ENCODE results near the gene BMX.
A peak's percentile ranks its signal among the peaks of the same experiment; 100 is the strongest.

Gene BMX

GRCh38 chrX:15509845-15510244, 9.2 kb downstream of the BMX start:
- no peak for FAIRE-seq

- no peak for FAIRE-seq
These were observed 11.0 kb downstream of the BMX start for GRCh38 chrX:15511563-15511962.

DNA sequence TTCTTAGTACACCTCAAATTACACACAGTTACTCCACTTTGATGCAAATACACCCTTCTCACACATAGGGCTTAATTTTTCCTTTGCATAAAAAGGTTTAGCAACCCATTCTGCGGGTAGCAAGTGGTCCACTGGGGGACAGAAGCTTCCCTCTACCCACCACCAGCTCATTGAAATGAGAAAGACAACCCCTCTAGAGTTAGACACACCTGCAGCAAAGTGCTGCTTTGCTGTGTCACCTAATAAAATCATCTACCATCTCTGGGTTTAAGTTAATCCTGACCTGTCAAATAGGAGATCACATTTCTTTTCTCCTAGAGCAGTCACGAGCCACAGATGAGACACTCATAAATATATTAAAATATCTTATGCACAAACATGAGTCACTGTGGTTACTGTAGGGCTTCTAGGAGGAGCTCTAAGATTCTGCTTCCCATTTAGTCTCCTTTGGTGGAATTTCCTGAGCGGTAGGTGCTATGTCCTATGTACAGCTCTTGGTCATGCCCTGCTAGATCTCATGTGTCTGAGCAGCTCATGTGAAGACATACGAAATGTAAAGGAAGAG, 11.9 kb downstream of the BMX start:
- FAIRE-seq: no peak

GRCh38 chrX:15514279-15514678, 13.7 kb downstream of the BMX start:
- FAIRE-seq: no peak

- FAIRE-seq: no peak
These were observed 15.3 kb downstream of the BMX start for GRCh38 chrX:15515931-15516330.

DNA sequence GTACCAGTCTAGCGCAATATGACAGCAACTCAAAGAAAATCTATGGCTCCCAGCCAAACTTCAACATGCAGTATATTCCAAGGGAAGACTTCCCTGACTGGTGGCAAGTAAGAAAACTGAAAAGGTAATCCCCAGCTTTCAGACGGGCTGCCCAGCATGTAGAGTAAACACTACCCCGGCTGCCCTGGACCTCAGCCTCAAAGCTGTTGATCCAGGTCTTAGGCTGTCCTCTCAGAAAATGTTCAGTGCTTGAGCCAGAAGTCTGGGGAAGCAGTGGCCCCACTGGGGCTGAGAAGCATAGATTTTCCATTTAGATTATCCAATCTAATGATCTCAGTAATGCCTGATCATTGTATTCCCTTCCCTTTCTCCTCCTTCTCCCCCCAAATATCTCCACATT, 21.9 kb downstream of the BMX start:
- no peak for FAIRE-seq

DNA sequence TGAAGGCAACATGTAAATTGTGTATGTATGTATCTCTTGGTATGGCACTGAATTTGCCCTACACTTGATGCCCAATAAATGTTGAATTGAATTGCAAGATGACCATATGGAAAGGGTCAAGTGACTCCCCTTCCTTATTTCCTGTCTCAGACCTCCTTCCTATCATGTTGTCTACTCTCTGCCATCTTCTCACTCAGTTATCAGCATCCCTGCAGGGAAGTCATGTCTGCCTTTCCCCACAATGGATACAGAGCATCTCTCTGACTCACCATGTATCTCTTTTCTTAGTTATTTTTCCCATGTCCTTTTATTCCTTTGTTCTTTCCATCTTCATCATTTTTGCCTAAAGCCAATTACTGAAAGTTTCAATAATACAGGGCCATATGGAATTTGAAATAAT, 22.5 kb downstream of the BMX start:
- FAIRE-seq: no peak

GRCh38 chrX:15524417-15524816, 23.8 kb downstream of the BMX start:
- no peak for FAIRE-seq

DNA sequence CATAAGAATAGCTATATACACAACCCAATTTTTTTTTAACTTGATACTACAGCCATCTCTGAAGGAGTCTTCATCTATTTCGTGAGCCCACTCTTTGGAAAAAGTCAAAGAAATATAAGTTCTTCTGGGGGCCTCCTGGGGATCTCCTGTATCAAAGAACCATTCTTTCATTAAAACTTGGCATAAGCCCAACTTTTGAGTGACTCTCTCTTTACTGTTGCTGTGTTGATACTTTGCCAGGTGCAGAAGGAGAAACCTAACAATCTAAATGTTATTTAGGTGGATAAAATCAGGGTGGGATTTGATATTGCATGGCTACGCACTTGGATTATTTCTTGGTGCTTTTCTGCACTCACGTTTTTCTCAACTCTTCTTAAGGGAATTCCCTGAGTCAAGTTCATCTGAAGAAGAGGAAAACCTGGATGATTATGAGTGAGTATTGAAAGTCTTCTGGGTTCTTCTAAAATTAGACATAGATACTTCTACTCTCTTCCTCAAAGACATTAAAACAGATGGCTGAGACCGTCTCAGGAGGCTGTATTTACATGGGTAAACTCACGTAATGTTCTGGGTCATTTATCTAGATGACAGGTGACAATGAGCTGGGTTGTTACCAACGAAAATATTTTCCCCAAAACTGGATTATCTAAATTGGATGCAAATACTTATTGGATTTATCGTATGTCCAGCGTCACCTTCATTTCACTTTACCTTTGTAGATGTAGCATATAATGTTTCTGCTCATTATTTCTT, 25.2 kb downstream of the BMX start:
- FAIRE-seq: no peak

DNA sequence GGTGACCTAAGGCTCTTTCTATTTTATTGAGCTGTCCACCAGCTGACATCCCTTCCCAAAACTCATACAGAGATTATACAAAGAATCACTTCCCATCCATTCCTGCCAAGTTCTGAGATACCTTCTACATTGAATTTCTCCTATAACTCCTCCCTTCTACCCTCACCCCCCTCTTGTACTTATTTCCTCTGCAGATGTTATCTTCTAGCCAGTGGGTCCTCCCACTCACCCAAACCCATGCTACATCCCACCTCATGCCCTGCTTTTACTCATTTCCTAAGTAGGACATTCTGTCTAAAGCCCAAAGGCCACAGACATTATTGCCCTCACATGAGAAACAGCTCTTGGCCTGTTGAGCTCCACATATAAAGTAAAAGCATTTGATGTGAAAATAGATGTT, 28.6 kb downstream of the BMX start:
- FAIRE-seq: no peak

- no peak for FAIRE-seq
These were observed 29.7 kb downstream of the BMX start for GRCh38 chrX:15530318-15530717.

- FAIRE-seq: no peak
These were observed 46.1 kb downstream of the BMX start for GRCh38 chrX:15546745-15547144.

GRCh38 chrX:15547356-15547755, 46.7 kb downstream of the BMX start:
- no peak for FAIRE-seq

DNA sequence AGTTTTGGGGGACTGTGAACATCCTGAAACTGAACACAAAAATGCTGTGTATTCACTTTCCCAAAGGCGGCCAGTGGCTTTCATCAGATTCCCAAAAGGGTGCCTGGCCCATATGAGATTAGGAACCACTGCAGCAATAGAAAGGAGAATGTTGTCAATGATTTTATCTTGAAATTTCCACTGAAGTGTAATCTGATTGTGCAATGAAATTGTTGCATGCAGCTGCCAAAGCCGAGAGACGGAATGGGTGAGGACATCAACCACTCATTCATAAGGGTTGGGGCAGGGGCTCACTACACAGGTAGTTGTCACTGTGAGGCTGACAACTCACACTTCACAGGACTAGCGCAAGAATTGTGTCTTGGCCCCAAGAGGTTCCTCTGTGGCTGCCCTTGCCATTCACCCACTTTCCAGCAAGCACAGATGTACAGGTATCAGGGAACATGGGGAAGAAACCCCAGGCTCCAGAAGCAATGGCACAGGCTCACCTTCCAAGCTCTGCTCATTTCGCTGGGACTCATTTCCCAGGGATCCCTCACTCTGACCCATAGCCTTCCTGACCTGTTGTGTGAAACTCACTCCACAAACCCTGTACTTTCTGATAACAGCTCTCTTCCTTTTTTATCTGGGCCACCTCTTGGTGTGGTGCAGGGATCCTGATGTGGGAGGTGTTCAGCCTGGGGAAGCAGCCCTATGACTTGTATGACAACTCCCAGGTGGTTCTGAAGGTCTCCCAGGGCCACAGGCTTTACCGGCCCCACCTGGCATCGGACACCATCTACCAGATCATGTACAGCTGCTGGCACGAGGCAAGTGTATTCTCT, 48.8 kb downstream of the BMX start:
- no peak for FAIRE-seq

DNA sequence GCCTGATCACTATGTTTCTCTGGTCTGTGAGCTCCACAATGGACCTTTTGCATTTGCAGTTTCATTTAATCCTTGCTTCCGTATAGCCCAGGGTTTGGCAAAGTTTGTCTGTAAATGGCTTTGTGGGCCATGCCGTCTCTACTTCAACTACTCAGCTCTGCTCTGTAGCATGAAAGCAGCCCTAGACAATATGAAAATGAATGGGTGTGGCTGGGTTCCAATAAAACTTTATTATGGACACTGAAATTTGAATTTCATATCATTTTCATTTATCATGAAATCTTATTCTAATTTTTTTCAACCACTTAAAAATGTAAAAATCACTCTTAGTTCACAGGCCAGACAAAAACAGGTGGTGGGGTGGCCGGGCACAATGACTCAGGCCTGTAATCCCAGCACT, 58.6 kb downstream of the BMX start:
- no peak for FAIRE-seq

GRCh38 chrX:15560924-15561323, 60.3 kb downstream of the BMX start:
- FAIRE-seq: no peak

DNA sequence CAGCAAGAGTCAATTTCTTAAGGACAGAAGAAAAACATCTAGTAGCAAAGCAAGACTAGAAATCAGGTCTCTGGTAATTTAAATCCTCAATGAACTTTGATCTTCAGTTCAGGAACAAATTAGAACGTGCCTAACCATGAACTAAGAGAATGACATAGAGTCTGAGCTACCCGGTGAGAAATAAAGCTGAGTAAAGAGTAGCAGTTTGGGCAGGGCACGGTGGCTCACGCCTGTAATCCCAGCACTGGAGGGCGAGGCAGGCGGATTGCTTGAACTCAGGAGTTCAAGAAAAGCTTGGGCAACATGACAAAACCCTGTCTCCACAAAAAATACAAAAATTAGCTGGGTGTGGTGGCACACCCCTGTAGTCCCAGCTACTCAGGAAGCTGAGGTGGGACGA, 62.4 kb downstream of the BMX start:
- no peak for FAIRE-seq

DNA sequence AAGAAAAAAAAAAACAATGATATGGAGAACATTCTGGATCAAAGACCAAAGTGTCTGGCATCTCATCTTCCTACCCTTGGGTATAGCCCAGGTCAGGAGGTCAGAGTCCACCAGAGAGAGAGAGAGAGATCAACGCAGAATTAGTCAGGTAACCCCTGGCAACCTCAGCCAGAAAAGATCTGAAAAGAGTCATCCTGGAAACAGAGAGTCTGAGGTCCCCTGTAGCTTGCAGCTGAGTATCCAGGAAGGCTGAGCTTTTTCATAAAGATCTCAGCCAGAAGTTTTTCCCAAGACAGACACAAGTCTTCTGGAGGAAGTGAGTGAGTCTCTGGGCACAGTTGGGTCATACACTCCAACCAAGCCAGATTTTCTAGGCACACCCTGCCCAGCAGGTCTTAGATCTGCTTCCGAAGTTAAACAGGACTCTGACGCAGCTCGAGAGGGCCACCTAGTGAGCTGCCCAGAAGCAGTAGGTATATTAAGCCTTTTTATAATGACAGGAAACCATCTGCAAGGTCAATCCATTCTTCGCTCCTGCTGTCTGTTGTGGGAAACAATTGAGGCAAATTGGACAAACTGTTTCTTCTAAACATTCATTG, 64.5 kb downstream of the BMX start:
- no peak for FAIRE-seq

DNA sequence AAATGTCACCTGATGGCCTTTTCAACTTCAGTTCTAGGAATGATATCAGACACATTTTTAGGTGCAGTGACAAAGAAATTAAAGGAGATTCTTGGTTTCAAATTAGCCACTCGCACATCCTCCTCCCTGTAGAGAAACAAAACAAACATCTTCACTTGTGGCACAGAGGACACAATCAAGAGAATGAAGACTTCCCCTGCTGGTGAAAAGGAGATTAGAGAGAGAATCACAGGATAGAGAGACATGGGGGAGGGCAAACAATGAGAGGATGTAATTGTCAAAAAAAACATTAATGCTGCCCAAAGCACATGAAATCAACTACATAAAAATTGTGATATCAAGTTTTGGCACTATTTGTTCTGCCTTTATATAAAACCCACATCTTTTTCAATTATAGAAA, 65.6 kb downstream of the BMX start:
- no peak for FAIRE-seq

DNA sequence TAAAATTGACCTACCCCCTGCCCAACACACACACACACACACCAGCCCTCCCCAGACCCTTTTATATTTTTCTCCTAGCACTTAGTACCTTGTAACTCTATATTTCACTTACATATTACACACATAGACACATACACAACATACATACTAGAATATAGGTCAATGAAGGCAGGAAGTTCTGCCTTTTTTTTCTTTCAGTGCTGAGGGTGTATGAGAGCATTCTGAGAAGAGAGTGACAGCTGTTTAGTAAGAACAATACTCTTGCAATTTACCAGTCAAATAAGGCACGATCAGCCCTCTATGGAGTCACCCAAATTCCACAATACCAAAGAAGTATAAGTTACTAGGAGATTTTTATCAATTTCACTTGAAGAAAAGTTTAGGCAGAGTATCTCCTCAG, 66.7 kb downstream of the BMX start:
- no peak for FAIRE-seq

DNA sequence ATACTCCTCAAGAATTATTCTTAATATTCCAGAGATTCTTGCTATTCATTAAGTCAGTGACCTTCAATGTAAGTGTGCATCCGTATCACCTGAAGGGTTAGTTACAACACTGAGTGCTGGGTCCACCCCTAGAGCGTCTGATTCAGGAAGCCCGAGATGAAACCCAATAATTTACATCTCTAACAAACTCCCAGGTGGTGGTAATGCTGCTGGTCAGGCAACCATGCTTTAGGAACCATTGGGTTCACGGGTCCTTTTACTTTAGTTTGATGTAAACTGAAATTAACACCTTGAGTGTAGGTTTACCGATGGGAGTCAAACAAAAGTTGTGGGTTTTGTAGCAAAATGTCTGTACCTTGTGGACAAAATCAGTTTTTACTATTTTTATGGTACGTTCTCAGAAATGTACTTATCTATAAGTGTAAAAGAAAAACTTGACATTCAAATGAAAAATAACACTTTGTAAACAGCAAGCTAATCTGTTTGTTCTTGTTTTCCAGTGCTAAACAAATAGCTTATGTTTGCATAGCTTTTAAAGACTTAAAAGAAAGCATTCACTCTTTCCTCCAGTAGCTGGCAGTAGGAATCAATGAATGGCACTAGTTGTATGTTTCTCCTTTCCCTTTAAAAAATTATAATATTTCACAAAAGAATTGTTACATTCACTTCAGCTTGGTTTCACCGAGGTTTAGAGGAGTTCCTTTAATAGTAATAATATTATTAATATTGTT, 67.4 kb downstream of the BMX start:
- peak; percentile 28 for FAIRE-seq

DNA sequence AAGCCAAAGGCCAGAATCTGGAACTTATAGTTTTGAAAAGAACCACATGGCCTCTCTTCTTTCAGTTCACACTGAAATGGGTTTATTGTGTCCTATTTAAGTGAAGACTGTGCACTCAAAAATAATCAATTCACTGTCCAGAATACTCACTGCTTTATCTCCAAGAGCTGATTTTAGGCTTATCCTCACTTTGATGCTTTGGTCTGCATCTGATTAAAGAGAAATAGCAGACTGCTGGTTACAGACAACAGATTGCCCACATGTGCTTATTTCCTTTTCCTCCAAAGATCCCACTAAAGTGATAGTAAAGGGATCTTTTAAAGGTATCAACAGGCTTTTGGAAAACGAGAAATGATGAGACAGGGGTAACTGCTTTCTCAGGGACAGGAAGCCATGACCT, 69.5 kb downstream of the BMX start:
- FAIRE-seq: no peak

DNA sequence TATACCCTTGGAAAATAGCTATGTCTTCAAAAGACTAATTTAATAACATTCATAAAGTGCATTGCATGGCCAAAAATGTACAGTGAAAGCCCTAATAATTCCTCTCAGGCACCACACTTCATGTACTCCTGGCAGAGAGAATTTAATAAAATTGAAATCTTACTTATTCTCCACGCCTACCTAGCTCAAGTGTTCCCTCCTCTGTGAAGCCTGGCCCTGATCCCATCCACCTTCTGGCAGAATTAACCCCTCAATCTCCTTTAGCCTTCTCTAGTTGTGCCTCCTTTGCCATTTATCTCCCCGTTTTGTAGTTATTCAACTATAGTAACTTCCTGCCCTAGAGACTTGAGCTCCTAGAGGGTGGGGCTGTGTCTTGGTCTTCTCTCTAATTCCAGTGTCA, 73.4 kb downstream of the BMX start:
- no peak for FAIRE-seq
